NT2/D1 (cell line): Measurements from ENCODE around the gene MAGI1.

Experiments
- SUZ12 ChIP-seq: IDR thresholded peaks from 2 replicates; pipeline ENCODE4 v1.6.1; 2011; ENCODE audit not compliant: insufficient read length, insufficient read depth; ENCODE audit errors: extremely low read depth
- YY1 ChIP-seq: IDR thresholded peaks from 2 replicates; pipeline ENCODE4 v1.6.1; 2011; ENCODE audit not compliant: insufficient read length, insufficient read depth
- ZNF274 ChIP-seq: IDR thresholded peaks from 2 replicates; pipeline ENCODE4 v1.6.1; 2011; ENCODE audit warnings: mild to moderate bottlenecking, low read depth, low read length

DNA sequence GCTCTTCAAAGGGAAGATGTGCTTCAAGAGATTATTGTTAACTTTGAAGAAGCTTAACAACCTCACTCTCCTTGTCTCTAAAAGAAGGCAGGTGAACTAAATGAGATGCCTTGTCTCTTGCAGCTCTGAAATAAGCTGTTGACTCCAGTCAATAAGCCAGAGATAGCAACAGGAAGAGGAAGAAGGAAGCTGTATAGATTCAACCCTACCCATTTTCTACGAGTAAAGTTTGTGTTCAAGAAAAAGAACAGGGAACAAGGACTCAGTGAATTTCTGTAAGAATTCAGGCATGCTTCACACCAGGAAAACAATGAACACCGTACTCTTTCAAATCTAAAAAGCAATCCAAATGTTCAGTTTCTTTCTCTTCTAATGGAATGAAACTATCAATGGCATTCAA lies 503.5 kb downstream of the MAGI1 start:
- TF ChIP-seq ZNF274: no peak
- TF ChIP-seq SUZ12: no peak
- TF ChIP-seq YY1: no peak
